SK-MEL-5 (cell line): ENCODE results near the gene TACR1. TPM values are rescaled to one million over a fixed set of nuclear protein-coding genes. Genes with fewer than 3 reads are reported as not detected.
"Not testable (repeated sequence)": the region's sequence is repeated elsewhere in the genome, so short reads cannot be mapped to it uniquely, and the experiment has no call there.

Experiments
- DNase-seq: peaks from one replicate; pipeline ENCODE4 v3.0.0-alpha.2; 2016; ENCODE audit warnings: low read depth, low spot score
- in situ Hi-C: cut with HindIII; loops from 2 replicates; pipeline ENCODE4 v1.10.0; 2016; ENCODE audit warnings: low sequenced_read_pairs, high pct_unique_total_duplicates, low pct_unique_long_range_greater_than_20kb
- polyA plus RNA-seq, 2 experiments: library from polyadenylated mRNA; depleted of rRNA; stranded (reverse); fragments of >200 nt; gene quantifications; 2 replicates each; pipeline ENCODE4 v1.2.3, GENCODE V29; 2015
- total RNA-seq: library from RNA; depleted of rRNA; stranded (reverse); fragments of >200 nt; shearing (Covaris generic); gene quantifications from 2 replicates; pipeline ENCODE4 v1.2.3, GENCODE V29; 2014; rRNA removed

Gene TACR1
- total RNA-seq = not detected in 2 replicates
- polyA plus RNA-seq (2015; cell fraction: cytosol; rRNA removed) = not detected in 2 replicates
- polyA plus RNA-seq (2015; cell fraction: nucleus; rRNA removed) = not detected in 2 replicates

GRCh38 chr2:75199428-75200011 is at the start of gene TACR1:
Gene TACR1 (minus strand): TSS chr2:75199520. CDS start chr2:75198934, 586 bp downstream.
- peak; percentile 45 for DNase-seq
- in situ Hi-C loops = no loop called here

- DNase-seq, in situ Hi-C loops: not testable (repeated sequence)
These were observed 49.3 kb upstream of the TACR1 start for GRCh38 chr2:75248581-75248980.

GRCh38 chr2:75246441-75247167 is 47.3 kb upstream of the TACR1 start:
- no peak for DNase-seq
- in situ Hi-C loops = no loop called here

- in situ Hi-C loops = no loop called here
- no peak for DNase-seq
These were observed 43.9 kb upstream of the TACR1 start for GRCh38 chr2:75243219-75243618.

- DNase-seq = peak; percentile 44
- in situ Hi-C loops = no loop called here
These were observed 42.4 kb upstream of the TACR1 start for GRCh38 chr2:75241696-75242095.

- in situ Hi-C loops = no loop called here
- DNase-seq = no peak
These were observed 39.5 kb upstream of the TACR1 start for GRCh38 chr2:75238670-75239330.

- in situ Hi-C loops = no loop called here
- no peak for DNase-seq
These were observed 38.0 kb upstream of the TACR1 start for GRCh38 chr2:75237296-75237695.

GRCh38 chr2:75233965-75234364 is 34.6 kb upstream of the TACR1 start:
- DNase-seq = no peak
- in situ Hi-C loops = no loop called here

GRCh38 chr2:75226617-75227016 is 27.3 kb upstream of the TACR1 start:
- in situ Hi-C loops = no loop called here
- no peak for DNase-seq

- in situ Hi-C loops = no loop called here
- no peak for DNase-seq
These were observed 26.8 kb upstream of the TACR1 start for GRCh38 chr2:75226099-75226498.

GRCh38 chr2:75224636-75225094 is 25.3 kb upstream of the TACR1 start:
- in situ Hi-C loops = no loop called here
- no peak for DNase-seq

- in situ Hi-C loops = no loop called here
- no peak for DNase-seq
These were observed 23.2 kb upstream of the TACR1 start for GRCh38 chr2:75222527-75222926.

- no peak for DNase-seq
- in situ Hi-C loops = no loop called here
These were observed 22.5 kb upstream of the TACR1 start for GRCh38 chr2:75221862-75222261.

- in situ Hi-C loops, DNase-seq: not testable (repeated sequence)
These were observed 19.9 kb upstream of the TACR1 start for GRCh38 chr2:75219213-75219612.

- DNase-seq = no peak
- in situ Hi-C loops = no loop called here
These were observed 12.0 kb upstream of the TACR1 start for GRCh38 chr2:75211266-75211770.

- in situ Hi-C loops = no loop called here
- no peak for DNase-seq
These were observed 11.1 kb upstream of the TACR1 start for GRCh38 chr2:75210409-75210808.

GRCh38 chr2:75208738-75209137 is 9.4 kb upstream of the TACR1 start:
- in situ Hi-C loops = no loop called here
- no peak for DNase-seq

- in situ Hi-C loops = no loop called here
These were observed 5.5 kb upstream of the TACR1 start for GRCh38 chr2:75204833-75205232.

More at GRCh38 chr2:75204833-75205232, 5.5 kb upstream of the TACR1 start:
- DNase-seq = no peak
